ENCODE measurements around the gene DUSP8.
A peak's percentile ranks its signal among the peaks of the same experiment; 100 is the strongest.

DUSP8 gene

GRCh38 chr11:1582909-1583308 is 10.8 kb upstream of the DUSP8 start (continued):
- TF ChIP-seq ZNF354C (tag by site-specific recombination; IDR thresholded peaks at IDR 0.05; ENCODE audit: borderline replicate concordance, low read depth) (0 out of 2 replicates have a peak, but pooled peaks have one; percentile 33), ZNF223 (tag by site-specific recombination; IDR thresholded peaks at IDR 0.05) (0 out of 2 replicates have a peak, but pooled peaks have one; percentile 44), KLF7 (tag by site-specific recombination; IDR thresholded peaks at IDR 0.05; ENCODE audit: borderline replicate concordance) (peak; percentile 58; the same call in 1 of the 2 replicates), RBAK (tag by site-specific recombination; IDR thresholded peaks at IDR 0.05) (peak; percentile 63; the same call in 1 of the 2 replicates), ZNF426 (tag by site-specific recombination; IDR thresholded peaks at IDR 0.05) (peak; percentile 86), ZNF394 (tag by site-specific recombination; IDR thresholded peaks at IDR 0.05; ENCODE audit: borderline replicate concordance) (peak; percentile 96), ZNF518A (tag by site-specific recombination; conservative IDR thresholded peaks at IDR 0.05; ENCODE audit: low read depth) (peak; percentile 95), ZNF580 (tag by site-specific recombination; IDR thresholded peaks at IDR 0.05) (0 out of 2 replicates have a peak, but pooled peaks have one; percentile 16), ZNF555 (tag by site-specific recombination; conservative IDR thresholded peaks at IDR 0.05) (peak; percentile 83), ZNF560 (tag by site-specific recombination; IDR thresholded peaks at IDR 0.05; ENCODE audit: borderline replicate concordance) (peak; percentile 85; the same call in 1 of the 2 replicates)

- TF ChIP-seq ZNF140 (tag by site-specific recombination; IDR thresholded peaks at IDR 0.05) (no peak), GLIS2 (tag by site-specific recombination; IDR thresholded peaks at IDR 0.05) (0 out of 2 replicates have a peak, but pooled peaks have one; percentile 11)
- Histone ChIP-seq H3K36me3 (ENCODE audit: control insufficient read depth in 2 of 2, insufficient read depth in 1 of 2, low read length in 2 of 2) (no peaks in the 10 kb centered on the region), H3K27ac (ENCODE audit: extremely low read depth, low read depth, low read length) (no peak overlapping the region), H3K4me3 (ENCODE audit: low read depth, low read length) (no peak overlapping the region), H3K4me1 (ENCODE audit: control insufficient read depth, insufficient read depth, low read length) (no peaks in the 10 kb centered on the region), H3K9me3 (ENCODE audit: control insufficient read depth, insufficient read depth, low read depth, low read length) (no peaks in the 10 kb centered on the region)
- POLR2A ChIA-PET = interaction anchor here (0.6 kb wide), 1 partner anchor 648 kb away, joined by 3 read pairs; no protein-coding TSS in a partner anchor
- CTCF ChIA-PET = interaction anchor here (0.6 to 1.5 kb wide), 5 partner anchors 13 to 468 kb away, joined by 3 to 9 read pairs (median 4); no protein-coding TSS in a partner anchor
Observed at GRCh38 chr11:1581976-1582375, 9.9 kb upstream of the DUSP8 start.

GRCh38 chr11:1576825-1577224 is 4.8 kb upstream of the DUSP8 start:
- Histone ChIP-seq H3K9me3 (ENCODE audit: control insufficient read depth, insufficient read depth, low read depth, low read length) (no peaks in the 10 kb centered on the region), H3K4me1 (ENCODE audit: control insufficient read depth, insufficient read depth, low read length) (no peaks in the 10 kb centered on the region), H3K27ac (ENCODE audit: extremely low read depth, low read depth, low read length) (no peak overlapping the region), H3K4me3 (ENCODE audit: low read depth, low read length) (no peak overlapping the region), H3K36me3 (ENCODE audit: control insufficient read depth in 2 of 2, insufficient read depth in 1 of 2, low read length in 2 of 2) (no peaks in the 10 kb centered on the region)
- CTCF ChIA-PET = interaction anchor here (0.6 to 2.0 kb wide), 6 partner anchors 18 to 132 kb away, joined by 3 to 15 read pairs (median 3); no protein-coding TSS in a partner anchor
- POLR2A ChIA-PET = no interaction called here
- TF ChIP-seq ZNF529 (tag by site-specific recombination; IDR thresholded peaks at IDR 0.05; ENCODE audit: insufficient replicate concordance) (no peak), ZNF514 (tag by site-specific recombination; IDR thresholded peaks at IDR 0.05) (no peak), ZNF610 (tag by site-specific recombination; IDR thresholded peaks at IDR 0.05; ENCODE audit: borderline replicate concordance) (no peak), HIC1 (tag by site-specific recombination; IDR thresholded peaks at IDR 0.05) (no peak), ZNF600 (tag by site-specific recombination; IDR thresholded peaks at IDR 0.05) (no peak), ZNF777 (tag by site-specific recombination; IDR thresholded peaks at IDR 0.05; ENCODE audit: borderline replicate concordance) (no peak), ZNF449 (tag by site-specific recombination; IDR thresholded peaks at IDR 0.05) (no peak), MYNN (tag by site-specific recombination; IDR thresholded peaks at IDR 0.05; ENCODE audit: borderline replicate concordance) (no peak), TRIM28 (IDR thresholded peaks at IDR 0.05; ENCODE audit: borderline replicate concordance, low read length) (no peak), ZNF169 (tag by site-specific recombination; IDR thresholded peaks at IDR 0.05) (no peak), ZNF24 (tag by site-specific recombination; IDR thresholded peaks at IDR 0.05) (no peak), ZNF174 (tag by site-specific recombination; IDR thresholded peaks at IDR 0.05) (no peak), ZNF132 (tag by site-specific recombination; IDR thresholded peaks at IDR 0.05; ENCODE audit: borderline replicate concordance) (no peak)
